ENCODE measurements around the gene KCNH5. TPM values are rescaled to one million over a fixed set of nuclear protein-coding genes. Genes with fewer than 3 reads are reported as not detected.

The KCNH5 gene
- total and polyA plus RNA-seq, 9 of the 15 experiments (the other 6 are each of a cell fraction or from before 2014, with no cell fraction given), result 1.1 to 2.4 (median 1.4) TPM

GRCh38 chr14:62854951-62855350, 190.3 kb downstream of the KCNH5 start:
- POLR2A ChIA-PET, result no interaction called here

More at GRCh38 chr14:62854951-62855350, 190.3 kb downstream of the KCNH5 start:
- no peak overlapping the region for H3K4me3 ChIP-seq
- ATAC-seq (no peak), FAIRE-seq (no peak), DNase-seq (ENCODE audit: extremely low read depth in 1 of 4, low spot score in 3 of 4) (no peak)
- H3K9me3 ChIP-seq (replicated peaks; ENCODE audit: control insufficient read depth, insufficient read depth, low read depth, low read length), result no peaks in the 10 kb centered on the region
- H3K9ac ChIP-seq (ENCODE audit: insufficient read depth in 1 of 2, low read depth in 2 of 2, low read length in 2 of 2), result no peak overlapping the region
- 0% methylated on average over 4 of the region's 4 CpGs for WGBS (ENCODE audit: insufficient coverage, low coverage, missing lambda C conversion rate)
- no peaks in the 10 kb centered on the region for H3K79me2 ChIP-seq (ENCODE audit: control insufficient read depth, insufficient read depth, low read length)
- no peaks in the 10 kb centered on the region for H3K36me3 ChIP-seq (ENCODE audit: control insufficient read depth, insufficient read depth, low read length)
- H3K9me1 ChIP-seq (ENCODE audit: control insufficient read depth, insufficient read depth, low read length), result no peaks in the 10 kb centered on the region
- H3K4me2 ChIP-seq (ENCODE audit: insufficient read depth, low read length), result no peak overlapping the region
- intact Hi-C loops (cut with micrococcal nuclease) (no loop called here), in situ Hi-C loops (cut with MboI) (no loop called here)
- H4K20me1 ChIP-seq (replicated peaks; ENCODE audit: control insufficient read depth, insufficient read depth, low read length), result no peaks in the 10 kb centered on the region
- no TSS peak for BruUV-seq (replicated peaks)
- CTCF ChIA-PET (ENCODE audit: low intra/inter-chr PET ratio), result no interaction called here
- no peaks in the 10 kb centered on the region for H3K4me1 ChIP-seq (replicated peaks in 1 of 2; ENCODE audit: control insufficient read depth in 2 of 2, insufficient read depth in 2 of 2, low read length in 2 of 2)
- H3K27me3 ChIP-seq (ENCODE audit: control insufficient read depth in 2 of 2, insufficient read depth in 2 of 2, low read length in 2 of 2), result no peaks in the 10 kb centered on the region
- H3K27ac ChIP-seq (ENCODE audit: extremely low read depth, low read depth, low read length), result no peak overlapping the region
- H2AFZ ChIP-seq (ENCODE audit: low read depth, low read length), result no peak overlapping the region
- no peak for TF ChIP-seq ZBTB8A (IDR thresholded peaks at IDR 0.05; ENCODE audit: partially characterized antibody)
- TF ChIP-seq CAMTA2 (CRISPR knock-in tag; conservative IDR thresholded peaks at IDR 0.05), result no peak
- TF ChIP-seq, protein P1, sequence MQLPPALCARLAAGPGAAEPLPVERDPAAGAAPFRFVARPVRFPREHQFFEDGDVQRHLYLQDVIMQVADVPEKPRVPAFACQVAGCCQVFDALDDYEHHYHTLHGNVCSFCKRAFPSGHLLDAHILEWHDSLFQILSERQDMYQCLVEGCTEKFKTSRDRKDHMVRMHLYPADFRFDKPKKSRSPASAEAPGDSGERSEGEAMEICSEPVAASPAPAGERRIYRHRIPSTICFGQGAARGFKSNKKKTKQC (CRISPR knock-in tag; IDR thresholded peaks at IDR 0.05), result no peak
- no peak for TF ChIP-seq ZNF592 (IDR thresholded peaks at IDR 0.05)
- TF ChIP-seq RBM34 (IDR thresholded peaks at IDR 0.05; ENCODE audit: borderline replicate concordance, insufficient read depth, low read length), result no peak
- TF ChIP-seq BRF1 (IDR thresholded peaks at IDR 0.05; ENCODE audit: borderline replicate concordance, extremely low read depth, insufficient read length), result no peak
- no peak for TF ChIP-seq CREM (IDR thresholded peaks at IDR 0.05; ENCODE audit: low read depth)
